NCI-H2227 (cell line): ENCODE results near the gene LSM2.
"Not testable (repeated sequence)": the region's sequence is repeated elsewhere in the genome, so short reads cannot be mapped to it uniquely, and the experiment has no call there.

ENCODE experiments used
- DNase-seq: peaks from one replicate; lab custom pipeline; 2025; ENCODE audit not compliant: unreplicated experiment; lab: John Stamatoyannopoulos, UW

LSM2 gene

DNA sequence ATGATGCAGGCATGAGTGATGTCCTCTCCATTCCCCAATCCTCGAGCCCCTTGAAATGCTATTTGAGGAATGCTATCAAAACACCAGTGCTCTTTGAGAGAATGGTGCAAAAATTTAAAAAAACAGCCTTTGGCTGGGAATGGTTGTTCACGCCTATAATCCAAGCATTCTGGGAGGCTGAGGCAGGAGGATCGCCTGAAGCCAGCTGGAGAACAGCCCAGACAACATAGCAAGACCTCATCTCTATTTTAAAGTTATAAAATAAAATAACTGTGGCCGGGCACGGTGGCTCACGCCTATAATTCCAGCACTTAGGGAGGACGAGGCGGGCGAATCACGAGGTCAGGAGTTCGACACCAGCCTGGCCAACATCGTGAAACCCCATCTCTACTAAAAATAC lies 7.0 kb downstream of the LSM2 start:
- no peak for DNase-seq

DNA sequence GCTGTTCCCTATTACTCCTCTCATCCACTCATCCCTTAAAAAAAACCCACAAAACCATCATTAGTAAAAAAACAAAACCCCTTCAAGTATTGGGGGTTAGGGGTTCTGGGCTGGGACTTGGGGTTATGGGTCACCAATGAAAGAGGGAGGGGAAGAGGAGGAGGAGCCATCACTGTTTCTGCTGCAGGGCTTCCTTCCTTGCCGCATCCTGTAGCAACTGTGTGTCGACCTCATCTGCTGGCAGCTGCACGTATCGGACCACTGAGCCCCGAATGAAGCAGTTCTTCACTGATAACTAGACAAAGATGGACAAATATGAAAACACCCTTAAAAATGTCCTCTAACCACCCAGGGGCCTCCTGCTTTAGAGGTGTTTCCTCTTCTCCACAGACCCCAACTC lies 9.2 kb downstream of the LSM2 start:
- DNase-seq, result no peak

DNA sequence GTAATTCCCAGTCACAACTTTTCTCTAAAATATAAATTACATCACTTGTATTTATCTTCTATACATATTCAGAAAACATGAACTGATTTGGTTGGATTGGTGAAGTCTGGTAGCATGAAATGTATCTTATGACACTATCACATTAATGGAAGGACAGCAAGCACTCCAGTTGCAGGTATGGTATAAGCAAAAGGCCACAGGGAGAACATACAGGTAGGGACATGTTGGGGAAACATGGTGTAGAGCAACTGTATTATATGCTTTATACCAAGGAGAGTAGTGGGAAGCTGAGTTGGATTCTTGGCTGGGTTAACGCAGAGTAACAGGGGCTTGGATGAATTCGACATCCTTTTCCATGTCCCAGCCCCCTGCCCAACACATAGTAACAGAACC lies 9.8 kb downstream of the LSM2 start:
- no peak for DNase-seq

DNA sequence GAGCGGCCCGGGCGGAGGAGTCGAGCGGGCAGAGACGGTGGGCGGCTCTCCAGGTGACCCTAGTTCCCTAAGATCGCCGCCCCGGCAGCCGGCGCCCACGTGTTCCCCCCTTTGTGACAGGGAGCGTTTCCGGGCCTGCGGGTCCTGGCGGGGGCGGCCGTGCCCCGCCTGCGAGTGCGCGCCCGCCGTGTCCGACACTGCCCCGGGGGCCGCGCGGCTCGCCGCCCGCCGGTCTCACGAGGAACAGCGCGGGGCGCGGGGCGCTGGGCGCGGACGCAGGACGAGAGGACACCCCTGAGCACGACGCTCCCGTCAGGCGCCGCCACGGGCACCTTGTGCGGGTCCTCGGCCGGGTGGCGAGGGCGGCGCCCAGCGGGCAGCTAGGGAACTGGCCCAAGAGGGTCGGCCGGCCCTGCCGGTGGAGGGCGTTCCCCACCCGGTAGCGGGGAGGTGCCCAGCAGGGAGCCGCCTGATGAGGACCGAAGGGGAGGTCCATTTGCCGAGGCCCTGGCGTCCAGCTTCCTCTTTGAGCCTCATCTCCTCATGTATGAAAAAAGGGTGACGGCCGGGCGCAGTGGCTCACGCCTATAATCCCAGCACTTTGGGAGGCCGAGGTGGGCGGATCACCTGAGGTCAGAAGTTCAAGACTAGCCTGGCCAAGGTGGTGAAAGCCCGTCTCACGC lies 11.0 kb downstream of the LSM2 start, which contains the start of gene VARS1:
VARS1 (minus strand) TSS at position 137 of the 683 bp plus-strand sequence. CDS start 535 bp downstream, outside the sequence.
- DNase-seq, result peak; percentile 93

DNA sequence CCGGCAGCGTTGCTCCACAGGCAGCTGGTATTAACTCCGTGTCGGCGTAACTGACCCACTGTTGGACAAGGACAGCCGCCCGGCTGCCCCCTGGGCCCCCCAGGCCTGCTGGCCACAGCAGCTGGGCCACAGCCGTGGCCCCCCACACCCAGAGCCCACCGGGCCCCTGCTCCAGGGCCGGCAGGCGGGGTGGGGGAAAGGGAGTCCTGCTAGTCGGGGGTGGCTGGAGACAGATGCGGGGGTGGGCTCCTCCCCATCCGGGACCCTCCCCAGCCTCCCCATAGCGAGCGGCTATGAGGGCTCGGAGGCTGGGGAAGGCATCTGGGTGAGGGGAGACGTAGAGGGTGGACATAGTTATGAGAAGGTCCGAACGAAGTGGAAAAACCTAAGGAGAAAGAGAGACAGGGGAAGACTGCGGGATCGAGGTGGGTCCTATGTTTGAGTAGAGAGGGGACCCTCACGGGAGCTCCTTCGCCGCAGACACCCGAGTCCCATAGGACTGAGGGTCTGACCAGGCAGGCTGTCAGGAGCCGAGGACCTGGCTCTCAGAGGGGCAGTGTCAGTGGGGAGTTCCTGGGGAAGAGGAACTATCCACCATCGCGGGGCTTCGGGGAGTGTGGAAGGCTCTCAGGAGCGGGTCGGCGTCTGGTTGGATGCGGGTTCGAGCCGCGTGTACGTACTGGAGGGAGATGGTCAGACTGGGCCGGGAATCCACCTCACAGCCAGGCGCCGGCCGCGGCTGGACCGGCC lies 11.7 kb downstream of the LSM2 start:
- DNase-seq, result no peak

DNA sequence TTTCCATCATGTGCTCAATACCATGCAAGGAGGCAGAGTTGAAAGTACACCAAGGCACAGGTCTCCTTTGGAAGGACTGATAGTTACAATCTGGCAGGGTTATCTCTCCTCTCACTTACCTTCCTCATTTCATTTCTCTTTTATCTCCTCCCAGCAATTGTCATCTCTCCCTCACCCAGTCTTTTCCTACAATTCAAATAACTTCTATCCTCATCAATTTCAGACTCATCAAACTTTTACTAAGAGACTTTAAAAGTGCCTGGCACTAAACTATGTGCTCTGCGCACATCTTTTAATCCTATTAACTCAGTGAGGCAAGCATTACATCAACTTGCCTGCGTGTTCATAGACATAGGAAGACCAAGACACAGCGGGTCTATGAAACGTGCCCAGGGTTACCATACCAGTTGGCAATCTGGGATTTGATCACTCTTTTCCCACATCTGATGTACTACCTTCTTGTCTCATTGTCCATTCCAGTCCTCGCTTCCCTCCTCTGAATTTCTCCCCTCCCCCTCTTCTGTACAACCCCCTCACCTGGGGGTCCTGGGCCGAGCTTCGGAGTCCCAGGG lies 12.4 kb downstream of the LSM2 start:
- no peak for DNase-seq

DNA sequence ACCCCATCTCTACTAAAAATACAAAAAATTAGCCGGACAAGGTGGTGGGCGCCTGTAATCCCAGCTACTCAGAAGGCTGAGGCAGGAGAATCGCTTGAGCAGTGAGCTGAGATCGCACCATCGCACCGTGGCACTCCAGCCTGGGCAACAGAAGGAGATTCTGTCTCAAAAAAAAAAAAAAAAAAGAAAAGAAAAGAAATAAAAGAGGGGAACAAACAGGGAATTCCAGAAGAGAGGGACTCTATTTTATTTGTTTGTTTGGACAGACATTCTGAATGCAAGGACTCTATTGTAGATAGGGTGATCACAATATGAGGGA lies 12.9 kb downstream of the LSM2 start:
- not testable (repeated sequence) for DNase-seq

DNA sequence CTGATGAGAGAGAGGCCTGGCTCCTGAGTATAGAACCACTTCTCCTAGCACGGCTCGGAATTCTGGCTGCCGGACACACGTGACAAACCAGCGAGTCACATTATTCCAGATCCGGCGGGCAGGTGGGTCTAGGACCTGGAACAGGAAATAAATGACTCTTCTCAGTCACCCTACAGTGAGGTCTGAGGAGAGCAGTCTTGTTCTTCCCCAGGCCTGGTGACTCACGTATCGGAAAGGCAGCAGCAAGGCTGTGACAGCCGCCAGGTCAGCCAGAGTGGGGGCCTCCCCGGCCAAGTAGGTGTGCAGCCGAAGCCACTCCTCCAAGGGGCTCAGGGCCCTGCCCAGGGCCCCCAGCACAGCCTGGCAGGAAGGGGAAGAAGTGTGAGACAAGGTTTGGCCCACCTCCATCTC lies 14.0 kb downstream of the LSM2 start:
- DNase-seq, result no peak

DNA sequence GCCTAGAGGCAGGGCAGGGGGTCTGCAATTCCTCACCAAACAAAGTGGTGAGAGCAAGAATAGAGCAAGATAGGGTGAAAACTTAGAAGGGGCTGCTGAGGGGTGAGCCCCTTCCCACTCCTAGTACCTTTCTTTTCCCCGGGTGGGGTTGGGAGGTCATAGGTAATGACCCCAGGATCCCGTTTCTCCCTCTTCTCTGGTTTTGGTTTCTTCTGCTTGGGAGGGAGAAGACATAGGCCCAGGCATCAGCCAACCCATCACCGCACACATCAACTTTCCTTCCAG lies 14.7 kb downstream of the LSM2 start:
- DNase-seq, result no peak

DNA sequence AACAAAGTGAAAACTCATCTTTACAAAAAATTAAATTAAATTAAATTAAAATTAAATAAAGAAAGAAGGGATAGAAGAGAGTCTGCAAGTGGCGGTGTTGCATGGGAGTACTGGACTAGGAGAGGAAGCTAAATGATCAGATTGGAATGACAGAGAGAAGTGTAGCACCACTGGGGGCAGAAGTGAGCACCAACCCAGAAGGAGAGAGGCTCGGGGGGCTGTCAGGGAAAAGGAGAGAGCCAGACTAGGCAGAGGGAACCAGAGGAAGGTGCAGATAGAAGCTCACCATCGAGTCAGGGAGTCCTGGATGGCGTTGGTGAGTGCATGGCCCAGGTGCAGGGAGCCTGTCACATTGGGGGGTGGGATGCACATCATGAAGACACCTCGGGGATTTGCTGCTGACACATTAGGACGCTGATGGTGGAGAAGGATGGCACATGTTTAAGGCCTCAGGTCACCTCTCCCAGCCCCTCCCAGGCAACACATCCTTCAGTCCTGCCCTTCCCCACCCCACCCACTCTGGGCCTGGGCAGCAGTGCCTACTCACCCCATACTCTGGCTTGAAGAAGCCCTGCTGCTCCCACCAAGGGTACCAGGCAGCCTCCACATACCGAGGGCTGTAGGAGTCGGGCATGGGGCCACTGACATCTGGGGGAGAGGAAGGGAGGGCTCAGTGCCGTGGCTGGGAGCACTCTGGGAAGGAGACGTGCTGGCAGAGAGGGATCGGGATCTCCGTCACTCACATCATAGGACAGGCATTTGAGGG lies 15.3 kb downstream of the LSM2 start:
- DNase-seq, result peak; percentile 76

DNA sequence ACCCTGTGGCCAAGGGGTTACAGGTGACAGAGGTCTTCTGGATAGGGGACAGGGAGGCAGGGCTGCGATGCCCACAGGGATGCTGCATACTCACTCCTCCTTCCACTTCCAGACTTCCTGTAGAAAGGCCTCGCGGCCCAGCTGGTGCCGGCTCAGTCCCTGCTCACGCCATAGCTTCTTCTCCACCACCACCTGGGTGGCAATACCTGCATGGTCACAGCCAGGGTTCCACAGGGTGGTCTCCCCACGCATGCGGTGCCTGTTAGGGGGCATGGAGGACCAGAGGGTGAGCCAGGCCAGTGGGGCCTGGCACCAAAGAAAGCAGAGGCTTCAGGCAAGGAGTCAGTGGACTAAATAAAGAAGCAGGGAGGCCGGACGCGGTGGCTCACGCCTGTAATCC lies 21.3 kb downstream of the LSM2 start:
- DNase-seq, result no peak

DNA sequence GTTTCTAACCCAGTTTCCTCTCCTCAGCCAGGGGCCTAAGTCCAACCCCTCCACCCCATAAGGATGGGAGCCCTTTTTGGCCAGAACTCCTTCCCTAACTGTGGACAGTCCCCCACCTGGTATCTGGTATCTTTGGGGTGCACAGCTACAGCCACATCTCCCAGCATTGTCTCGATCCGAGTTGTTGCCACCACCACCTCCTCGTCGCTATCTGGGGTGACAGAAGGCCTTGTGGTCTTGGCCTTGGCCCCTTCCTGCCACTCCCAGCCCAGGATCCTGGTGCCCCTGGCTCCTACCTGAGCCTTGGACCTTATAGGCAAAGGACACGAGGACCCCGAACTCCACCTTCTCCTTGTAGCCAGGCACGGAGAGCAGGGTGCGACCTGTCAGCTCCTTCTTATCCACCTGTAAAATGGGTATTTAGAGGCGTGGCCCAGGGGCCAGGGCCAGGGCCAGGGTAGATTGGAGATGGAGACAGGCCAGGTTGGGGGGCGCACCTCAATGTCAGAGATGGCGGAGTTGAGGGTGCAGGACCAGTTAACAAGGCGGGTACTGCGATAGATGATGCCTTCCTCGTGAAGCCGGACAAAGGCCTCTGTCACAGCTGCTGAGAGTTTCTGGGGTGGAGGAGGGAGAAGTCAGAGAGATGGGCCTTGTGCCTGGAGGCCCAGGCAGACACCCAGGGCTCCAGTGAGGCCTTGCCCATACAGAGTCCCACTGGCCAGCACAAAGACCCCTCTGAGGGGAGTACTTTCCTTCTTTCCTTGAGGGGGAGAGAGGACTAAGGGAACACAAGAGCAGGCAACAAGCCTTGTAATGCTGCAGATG lies 22.5 kb downstream of the LSM2 start:
- no peak for DNase-seq

DNA sequence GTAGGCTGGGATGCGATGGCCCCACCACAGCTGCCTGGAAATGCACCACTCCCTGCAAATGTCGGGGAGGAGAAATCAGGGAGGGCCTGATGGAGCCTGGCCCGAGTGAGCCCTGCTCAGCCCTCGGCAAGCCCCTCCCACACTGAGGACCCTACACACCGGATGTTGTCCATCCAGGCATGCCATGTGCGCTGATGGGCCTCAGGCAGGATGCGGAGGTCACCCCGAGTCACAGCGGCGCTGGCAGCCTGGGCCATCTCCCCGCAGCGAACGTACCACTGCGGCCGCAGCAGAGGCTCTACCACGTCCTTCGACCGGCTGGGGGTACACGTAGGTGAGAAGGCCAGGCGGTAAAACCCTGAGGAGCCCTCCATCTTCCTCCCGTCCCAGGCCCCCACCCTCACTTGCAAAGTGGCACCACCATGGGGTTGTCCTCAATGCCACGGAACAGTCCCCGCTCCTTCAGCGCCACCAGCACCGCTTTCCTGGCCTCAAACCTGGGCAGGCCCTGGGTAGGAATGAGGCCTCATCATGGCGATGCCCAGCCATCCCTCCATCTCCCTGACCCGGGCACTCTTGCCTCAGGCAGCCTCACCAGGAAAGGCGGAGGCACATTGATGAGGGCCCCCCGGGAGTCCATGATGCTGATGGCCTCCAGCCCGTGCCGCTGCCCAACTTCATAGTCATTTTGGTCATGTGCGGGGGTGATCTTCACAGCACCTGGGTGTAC lies 24.5 kb downstream of the LSM2 start:
- DNase-seq, result no peak

DNA sequence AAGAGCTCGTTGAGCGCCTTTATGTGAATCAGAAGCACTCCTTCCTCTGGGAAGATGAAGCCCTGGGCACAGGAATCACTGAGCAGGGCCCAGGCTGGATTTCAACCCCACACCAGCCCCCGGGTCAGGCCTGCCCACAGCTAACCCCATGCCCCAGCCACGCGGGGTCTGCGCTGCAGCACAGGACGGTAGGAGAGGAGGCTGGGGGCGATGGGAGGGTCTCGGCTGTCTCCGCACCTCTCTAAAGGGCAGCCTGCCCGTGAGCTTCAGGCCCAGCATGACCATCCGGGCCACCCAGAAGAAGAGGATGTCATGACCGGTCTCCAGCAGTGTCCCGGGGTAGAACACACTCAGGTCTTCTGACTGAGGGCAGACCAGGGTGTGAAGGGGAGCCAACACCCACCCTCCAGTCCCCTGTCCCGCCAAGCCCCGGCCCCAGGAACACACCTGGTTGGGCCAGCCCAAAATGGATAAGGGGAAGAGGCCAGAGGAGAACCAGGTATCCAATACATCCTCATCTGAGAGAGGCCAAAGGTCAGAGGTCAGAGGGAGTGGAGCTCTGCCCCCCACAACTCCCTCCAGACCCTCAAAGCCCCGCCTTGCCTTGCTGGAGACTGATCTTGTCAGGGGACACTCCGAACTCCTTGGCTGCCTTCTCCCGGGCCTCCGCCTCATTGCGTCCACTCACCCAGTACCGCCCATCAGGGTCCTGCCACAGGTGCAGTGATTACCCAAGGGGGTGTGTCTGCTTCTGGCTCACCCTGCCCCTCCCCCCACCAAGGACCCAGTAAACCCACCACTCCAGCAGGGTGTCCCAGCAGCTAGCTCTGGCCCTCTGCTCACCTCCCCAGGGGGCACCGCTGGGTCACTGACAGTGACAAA lies 25.3 kb downstream of the LSM2 start:
- DNase-seq, result no peak

DNA sequence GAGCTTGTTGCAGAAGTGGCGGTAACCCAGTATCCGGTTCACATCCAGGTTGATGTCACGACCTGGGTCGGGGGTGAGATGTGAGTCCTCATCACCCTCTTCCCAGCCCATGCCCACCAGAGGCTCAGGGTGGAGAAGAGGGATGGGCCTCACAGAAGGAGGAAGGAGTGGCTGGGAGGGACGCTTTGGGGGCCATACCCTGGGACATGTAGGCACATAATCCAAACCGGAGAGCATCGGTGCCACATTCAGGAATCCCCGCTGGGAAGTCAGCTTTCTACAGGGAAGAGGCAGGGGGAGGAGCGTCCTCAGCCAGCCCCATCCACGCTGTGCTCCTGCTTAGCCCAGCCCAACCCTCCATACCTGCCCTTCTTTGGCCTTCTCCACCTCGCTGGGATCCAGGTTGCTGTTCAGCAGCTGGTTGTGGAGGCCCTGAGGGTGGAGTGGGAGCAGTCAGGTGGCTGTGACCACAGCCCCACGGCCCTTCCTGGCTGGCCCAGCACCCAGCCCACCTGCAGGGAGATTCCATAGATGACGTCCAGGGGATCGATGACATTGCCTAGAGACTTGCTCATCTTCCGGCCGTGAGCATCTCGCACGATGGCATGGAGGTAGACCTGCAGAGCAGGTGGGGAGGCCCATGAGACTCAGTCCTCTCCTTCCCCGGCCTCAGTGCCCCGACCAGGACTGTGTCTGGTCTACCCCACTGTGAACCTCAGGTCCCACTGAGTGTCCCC lies 26.1 kb downstream of the LSM2 start:
- no peak for DNase-seq

DNA sequence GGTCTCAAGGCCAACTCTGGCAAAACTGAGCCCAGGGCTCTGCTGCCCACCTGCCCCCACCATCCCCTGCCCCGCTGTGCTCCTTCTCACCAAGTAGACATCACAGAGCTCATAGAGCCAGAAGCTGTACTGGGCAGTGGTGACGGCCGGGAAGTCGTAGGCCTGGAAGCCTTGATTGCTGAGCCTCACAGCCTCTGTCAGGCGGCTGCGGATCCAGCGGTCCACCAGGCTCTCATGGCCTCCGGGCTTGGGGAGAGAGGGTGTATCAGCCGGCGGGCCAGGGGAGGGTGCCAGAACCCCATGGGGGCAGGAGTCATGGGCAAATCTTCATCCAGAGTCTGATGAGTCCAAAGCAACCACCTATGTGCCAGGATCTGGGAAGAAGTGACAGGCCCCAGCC lies 26.9 kb downstream of the LSM2 start:
- DNase-seq, result no peak

DNA sequence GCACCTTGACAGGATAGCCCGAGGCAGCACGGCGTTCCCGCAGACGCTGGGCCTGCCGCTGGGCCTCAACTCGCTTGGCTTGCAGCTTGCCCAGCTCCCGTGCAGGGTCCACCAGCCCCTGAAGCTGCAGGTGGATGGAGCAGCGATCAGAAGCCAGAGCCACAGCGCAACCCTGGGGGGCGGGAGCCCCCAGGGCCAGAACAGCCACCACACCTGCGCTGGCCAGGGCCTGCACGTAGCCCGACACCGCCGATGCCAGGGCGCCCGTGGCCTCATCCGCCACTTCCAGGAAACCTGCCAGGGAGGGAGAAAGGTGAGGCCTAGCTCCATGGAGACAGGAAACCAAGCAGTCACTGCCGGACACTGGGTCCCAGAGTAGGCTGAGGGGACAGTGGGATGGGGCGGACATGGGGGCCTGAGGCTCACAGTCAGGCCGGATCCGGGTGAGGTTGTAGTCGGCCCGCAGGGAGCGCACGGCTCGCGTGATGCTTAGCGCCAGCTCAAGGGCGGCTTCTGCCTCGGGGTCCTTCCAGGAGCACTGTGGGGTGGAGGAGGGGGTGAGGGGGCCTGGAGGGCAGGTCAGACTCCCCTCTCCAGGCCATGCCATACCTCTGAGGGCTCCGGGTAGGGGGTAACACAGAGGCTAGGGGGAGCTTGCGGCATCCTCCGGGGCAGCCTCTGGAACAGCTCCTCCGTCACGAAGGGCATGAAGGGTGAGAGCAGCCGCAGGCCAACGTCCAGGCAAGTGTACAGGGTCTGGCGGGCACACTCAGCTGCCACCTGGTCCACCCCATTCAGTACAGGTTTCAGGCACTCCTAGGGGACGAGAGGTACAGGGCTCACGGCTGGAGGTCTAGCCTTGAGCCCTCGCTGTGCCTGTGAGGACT lies 27.5 kb downstream of the LSM2 start:
- DNase-seq, result no peak

DNA sequence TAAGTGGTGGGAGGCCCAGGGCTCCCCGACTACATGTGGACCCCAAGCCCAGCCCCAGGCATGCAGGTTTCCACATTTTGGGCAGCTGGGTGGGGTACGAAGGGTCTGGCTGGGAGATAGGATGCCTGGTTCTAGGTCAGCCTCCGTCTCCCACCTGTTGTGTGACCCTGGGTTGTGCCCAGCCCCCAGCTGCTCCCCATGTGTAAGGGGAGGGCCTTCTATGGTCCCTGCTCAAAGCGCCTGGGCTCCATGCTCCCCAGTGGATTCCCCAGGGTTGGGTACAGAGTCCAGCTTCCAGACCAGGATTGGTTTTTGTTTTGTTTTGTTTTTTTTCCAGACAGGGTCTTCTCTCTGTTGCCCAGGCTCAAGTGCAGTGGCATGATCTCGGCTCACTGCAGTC lies 28.6 kb downstream of the LSM2 start:
- no peak for DNase-seq
